Calu3 (cell line): ENCODE results near the gene MLH3. TPM values are rescaled to one million over a fixed set of nuclear protein-coding genes. Genes with fewer than 3 reads are reported as not detected.

ENCODE experiments used
- BruUV-seq: library from RNA; stranded (reverse); fragments of 400-500 nt; replicated peaks from 2 replicates; lab custom pipeline; 2021; lab: Mats Ljungman, UMichigan
- CTCF ChIA-PET: fragments of 300-600 bp; sonication (Branson Sonifier 250); formaldehyde crosslinking; loops from one replicate; lab custom pipeline; 2022; ENCODE audit warnings: antibody characterized with exemption; lab: Charles Lee
- DNase-seq: peaks from one replicate; pipeline ENCODE4 v3.0.0; 2022
- H3K27ac Mint-ChIP-seq: one replicate; pipeline ENCODE4 v1.8.0; 2022; ENCODE audit warnings: mixed read lengths; ENCODE audit not compliant: unreplicated experiment
- H3K27me3 Mint-ChIP-seq: one replicate; pipeline ENCODE4 v1.8.0; 2022; ENCODE audit warnings: mixed read lengths; ENCODE audit not compliant: unreplicated experiment
- H3K36me3 Mint-ChIP-seq: one replicate; pipeline ENCODE4 v1.8.0; 2022; ENCODE audit warnings: mild to moderate bottlenecking, moderate library complexity, mixed read lengths; ENCODE audit not compliant: insufficient read depth, unreplicated experiment
- H3K4me1 Mint-ChIP-seq: one replicate; pipeline ENCODE4 v1.8.0; 2022; ENCODE audit warnings: mild to moderate bottlenecking, low read depth, mixed read lengths; ENCODE audit not compliant: unreplicated experiment
- H3K4me3 Mint-ChIP-seq: one replicate; pipeline ENCODE4 v1.8.0; 2022; ENCODE audit warnings: mild to moderate bottlenecking, low read depth, moderate library complexity, mixed read lengths; ENCODE audit not compliant: unreplicated experiment
- H3K9me3 Mint-ChIP-seq: one replicate; pipeline ENCODE4 v1.8.0; 2022; ENCODE audit warnings: low read depth, mixed read lengths; ENCODE audit not compliant: unreplicated experiment
- CTCF ChIP-seq: fragments of 200-600 bp; IDR thresholded peaks from one replicate; pipeline ENCODE4 v1.8.0; 2022; ENCODE audit warnings: antibody characterized with exemption; ENCODE audit not compliant: unreplicated experiment
- intact Hi-C: fragments of 100-400 bp; cut with micrococcal nuclease; formaldehyde crosslinking; loops from one replicate; pipeline ENCODE4 v1.10.0; 2022; ENCODE audit not compliant: unreplicated experiment
- total RNA-seq: library from RNA; stranded (reverse); gene quantifications from 2 replicates; pipeline ENCODE4 v1.2.3, GENCODE V29; 2022

The MLH3 gene
- total RNA-seq, 1 experiment from 2014 or later: 24.7 TPM

GRCh38 chr14:75040959-75041358 lies 10.3 kb downstream of the MLH3 start:
- peaks cover 39% of the 10 kb centered on the region for H3K4me1 Mint-ChIP-seq
- TF ChIP-seq CTCF: no peak
- H3K36me3 Mint-ChIP-seq: peaks cover 28% of the 10 kb centered on the region
- CTCF ChIA-PET: interaction anchor here (1.6 kb wide), 1 partner anchor 23 kb away, joined by 3 read pairs; the partner anchor contains the start of gene ACYP1
- no TSS peak for BruUV-seq
- no peak for DNase-seq
- intact Hi-C loops: no loop called here
- H3K9me3 Mint-ChIP-seq: no peaks in the 10 kb centered on the region
- H3K27ac Mint-ChIP-seq: peak overlapping the region; percentile 21
- peak overlapping the region; percentile 29 for H3K4me3 Mint-ChIP-seq
- no peaks in the 10 kb centered on the region for H3K27me3 Mint-ChIP-seq

GRCh38 chr14:75040507-75040906 lies 10.8 kb downstream of the MLH3 start:
- CTCF ChIA-PET: interaction anchor here (1.6 kb wide), 1 partner anchor 23 kb away, joined by 3 read pairs; the partner anchor contains the start of gene ACYP1
- peaks cover 36% of the 10 kb centered on the region for H3K4me1 Mint-ChIP-seq

GRCh38 chr14:75032939-75033338 lies 18.3 kb downstream of the MLH3 start:
- Mint-ChIP-seq H3K27me3 (no peaks in the 10 kb centered on the region), H3K9me3 (no peaks in the 10 kb centered on the region), H3K27ac (no peak overlapping the region), H3K36me3 (peaks cover 34% of the 10 kb centered on the region), H3K4me3 (no peak overlapping the region), H3K4me1 (no peaks in the 10 kb centered on the region)
- no TSS peak for BruUV-seq
- TF ChIP-seq CTCF: no peak
- DNase-seq: no peak
- intact Hi-C loops: no loop called here
- CTCF ChIA-PET: no interaction called here

More at GRCh38 chr14:75040507-75040906, 10.8 kb downstream of the MLH3 start:
- Mint-ChIP-seq H3K9me3 (no peaks in the 10 kb centered on the region), H3K4me3 (no peak overlapping the region), H3K27me3 (no peaks in the 10 kb centered on the region), H3K36me3 (peaks cover 24% of the 10 kb centered on the region), H3K27ac (peak overlapping the region; percentile 64)
- TF ChIP-seq CTCF: no peak
- intact Hi-C loops: no loop called here
- no peak for DNase-seq
- BruUV-seq: no TSS peak

GRCh38 chr14:75030147-75030546 lies 21.1 kb downstream of the MLH3 start:
- no peak overlapping the region for H3K4me3 Mint-ChIP-seq
- no peaks in the 10 kb centered on the region for H3K9me3 Mint-ChIP-seq
- no peak overlapping the region for H3K27ac Mint-ChIP-seq
- no peaks in the 10 kb centered on the region for H3K27me3 Mint-ChIP-seq
- H3K4me1 Mint-ChIP-seq: no peaks in the 10 kb centered on the region
- TF ChIP-seq CTCF: no peak
- CTCF ChIA-PET: no interaction called here
- intact Hi-C loops: no loop called here
- peaks cover 27% of the 10 kb centered on the region for H3K36me3 Mint-ChIP-seq
- no peak for DNase-seq
- BruUV-seq: no TSS peak
